SJSA1 (cell line): ENCODE data around the gene ANKS1B. TPM values are rescaled to one million over a fixed set of nuclear protein-coding genes. Genes with fewer than 3 reads are reported as not detected.
"Not testable (repeated sequence)": the region's sequence is repeated elsewhere in the genome, so short reads cannot be mapped to it uniquely, and the experiment has no call there.

Experiments used
- DNase-seq, 2 experiments: peaks; one replicate each; pipeline ENCODE4 v3.0.0-alpha.2; 2015 to 2020; ENCODE audit warnings: low spot score in 2 of 2, low read depth in 1 of 2
- H3K27ac ChIP-seq: fragments of 250-450 bp; sonication (Bioruptor Pico); 2 replicates; pipeline ENCODE4 v1.5.1; 2020; ENCODE audit warnings: mild to moderate bottlenecking, moderate library complexity
- H3K27me3 ChIP-seq: fragments of 250-450 bp; sonication (Bioruptor Pico); replicated peaks from 2 replicates; pipeline ENCODE4 v1.5.1; 2020; ENCODE audit warnings: mild to moderate bottlenecking, moderate library complexity
- H3K36me3 ChIP-seq: fragments of 250-450 bp; sonication (Bioruptor Pico); 2 replicates; pipeline ENCODE4 v1.5.1; 2020; ENCODE audit warnings: mild to moderate bottlenecking
- H3K4me1 ChIP-seq: fragments of 250-450 bp; sonication (Bioruptor Pico); replicated peaks from 2 replicates; pipeline ENCODE4 v1.6.1; 2021; ENCODE audit warnings: mild to moderate bottlenecking
- H3K4me3 ChIP-seq: fragments of 250-450 bp; sonication (Bioruptor Pico); 2 replicates; pipeline ENCODE4 v1.5.1; 2020; ENCODE audit warnings: mild to moderate bottlenecking
- H3K9me3 ChIP-seq: fragments of 250-450 bp; sonication (Bioruptor Pico); replicated peaks from 2 replicates; pipeline ENCODE4 v1.5.1; 2020; ENCODE audit warnings: mild to moderate bottlenecking
- total RNA-seq: library from RNA; depleted of rRNA; stranded (reverse); fragments of >200 nt; shearing (Covaris generic); gene quantifications from 2 replicates; pipeline ENCODE4 v1.2.3, GENCODE V29; 2014

The ANKS1B gene
- total RNA-seq, 1 experiment from 2014 or later, result not detected

- Histone ChIP-seq H3K4me1 (no peaks in the 10 kb centered on the region), H3K4me3 (no peak overlapping the region), H3K36me3 (no peaks in the 10 kb centered on the region), H3K9me3 (no peaks in the 10 kb centered on the region), H3K27me3 (no peaks in the 10 kb centered on the region), H3K27ac (no peak overlapping the region)
- DNase-seq, result no peak
Observed at GRCh38 chr12:99260456-99260996, 724.2 kb downstream of the ANKS1B start.

- H3K36me3 ChIP-seq, result no peaks in the 10 kb centered on the region
- DNase-seq, result no peak
- no peaks in the 10 kb centered on the region for H3K27me3 ChIP-seq
- no peak overlapping the region for H3K4me3 ChIP-seq
- H3K9me3 ChIP-seq, result no peaks in the 10 kb centered on the region
- H3K27ac ChIP-seq, result no peak overlapping the region
- H3K4me1 ChIP-seq, result no peaks in the 10 kb centered on the region
Observed at GRCh38 chr12:99259040-99259934, 725.4 kb downstream of the ANKS1B start.

- H3K27ac ChIP-seq, result no peak overlapping the region
- H3K9me3 ChIP-seq, result no peaks in the 10 kb centered on the region
- H3K4me1 ChIP-seq, result no peaks in the 10 kb centered on the region
Observed at GRCh38 chr12:99257672-99258071, 727.1 kb downstream of the ANKS1B start.

GRCh38 chr12:99253068-99253467, 731.7 kb downstream of the ANKS1B start:
- no peaks in the 10 kb centered on the region for H3K9me3 ChIP-seq

More at GRCh38 chr12:99257672-99258071, 727.1 kb downstream of the ANKS1B start:
- H3K36me3 ChIP-seq, result no peaks in the 10 kb centered on the region
- DNase-seq, result no peak
- H3K27me3 ChIP-seq, result no peaks in the 10 kb centered on the region
- H3K4me3 ChIP-seq, result no peak overlapping the region

GRCh38 chr12:99250091-99250490, 734.6 kb downstream of the ANKS1B start:
- Histone ChIP-seq H3K9me3 (no peaks in the 10 kb centered on the region), H3K27me3 (no peaks in the 10 kb centered on the region), H3K36me3 (no peaks in the 10 kb centered on the region), H3K27ac (no peak overlapping the region), H3K4me3 (no peak overlapping the region), H3K4me1 (no peaks in the 10 kb centered on the region)
- DNase-seq, result no peak

More at GRCh38 chr12:99253068-99253467, 731.7 kb downstream of the ANKS1B start:
- Histone ChIP-seq H3K4me1 (no peaks in the 10 kb centered on the region), H3K27ac (no peak overlapping the region), H3K27me3 (no peaks in the 10 kb centered on the region), H3K4me3 (no peak overlapping the region), H3K36me3 (no peaks in the 10 kb centered on the region)
- no peak for DNase-seq

GRCh38 chr12:99249543-99249942, 735.2 kb downstream of the ANKS1B start:
- no peak overlapping the region for H3K4me3 ChIP-seq
- H3K4me1 ChIP-seq, result no peaks in the 10 kb centered on the region
- no peaks in the 10 kb centered on the region for H3K36me3 ChIP-seq
- H3K27ac ChIP-seq, result no peak overlapping the region
- no peak for DNase-seq
- H3K27me3 ChIP-seq, result no peaks in the 10 kb centered on the region
- no peaks in the 10 kb centered on the region for H3K9me3 ChIP-seq

- not testable (repeated sequence) for H3K9me3 ChIP-seq
Observed at GRCh38 chr12:99237907-99238538, 746.7 kb downstream of the ANKS1B start.

GRCh38 chr12:99235381-99235780, 749.4 kb downstream of the ANKS1B start:
- Histone ChIP-seq H3K27ac (no peak overlapping the region), H3K9me3 (no peaks in the 10 kb centered on the region), H3K4me1 (no peaks in the 10 kb centered on the region), H3K4me3 (no peak overlapping the region), H3K27me3 (no peaks in the 10 kb centered on the region), H3K36me3 (no peaks in the 10 kb centered on the region)
- DNase-seq, result no peak

More at GRCh38 chr12:99237907-99238538, 746.7 kb downstream of the ANKS1B start:
- not testable (repeated sequence) for H3K4me1 ChIP-seq, H3K4me3 ChIP-seq, DNase-seq, H3K36me3 ChIP-seq, H3K27ac ChIP-seq, H3K27me3 ChIP-seq

GRCh38 chr12:99234702-99235101, 750.0 kb downstream of the ANKS1B start:
- H3K27me3 ChIP-seq, result no peaks in the 10 kb centered on the region
- DNase-seq, result no peak
- no peak overlapping the region for H3K27ac ChIP-seq
- H3K36me3 ChIP-seq, result no peaks in the 10 kb centered on the region
- no peaks in the 10 kb centered on the region for H3K9me3 ChIP-seq
- H3K4me1 ChIP-seq, result no peaks in the 10 kb centered on the region
- no peak overlapping the region for H3K4me3 ChIP-seq

- Histone ChIP-seq H3K36me3 (no peaks in the 10 kb centered on the region), H3K4me3 (no peak overlapping the region), H3K27ac (no peak overlapping the region), H3K27me3 (no peaks in the 10 kb centered on the region), H3K4me1 (no peaks in the 10 kb centered on the region), H3K9me3 (no peaks in the 10 kb centered on the region)
- no peak for DNase-seq
Observed at GRCh38 chr12:99232324-99232723, 752.4 kb downstream of the ANKS1B start.

- no peaks in the 10 kb centered on the region for H3K27me3 ChIP-seq
Observed at GRCh38 chr12:99231031-99231430, 753.7 kb downstream of the ANKS1B start.

GRCh38 chr12:99224237-99224636, 760.5 kb downstream of the ANKS1B start:
- Histone ChIP-seq H3K4me3 (no peak overlapping the region), H3K27ac (no peak overlapping the region), H3K27me3 (no peaks in the 10 kb centered on the region), H3K4me1 (no peaks in the 10 kb centered on the region), H3K9me3 (no peaks in the 10 kb centered on the region), H3K36me3 (no peaks in the 10 kb centered on the region)
- DNase-seq, result no peak

More at GRCh38 chr12:99231031-99231430, 753.7 kb downstream of the ANKS1B start:
- Histone ChIP-seq H3K27ac (no peak overlapping the region), H3K9me3 (no peaks in the 10 kb centered on the region), H3K4me1 (no peaks in the 10 kb centered on the region), H3K36me3 (no peaks in the 10 kb centered on the region), H3K4me3 (no peak overlapping the region)
- DNase-seq, result no peak

- H3K9me3 ChIP-seq, result no peaks in the 10 kb centered on the region
- H3K36me3 ChIP-seq, result no peaks in the 10 kb centered on the region
- no peak overlapping the region for H3K27ac ChIP-seq
- no peaks in the 10 kb centered on the region for H3K27me3 ChIP-seq
- H3K4me3 ChIP-seq, result no peak overlapping the region
- no peaks in the 10 kb centered on the region for H3K4me1 ChIP-seq
- DNase-seq, result no peak
Observed at GRCh38 chr12:99223579-99223978, 761.2 kb downstream of the ANKS1B start.

GRCh38 chr12:99213047-99213446, 771.7 kb downstream of the ANKS1B start:
- H3K9me3 ChIP-seq, result no peaks in the 10 kb centered on the region
- no peak overlapping the region for H3K4me3 ChIP-seq
- no peaks in the 10 kb centered on the region for H3K36me3 ChIP-seq
- no peaks in the 10 kb centered on the region for H3K4me1 ChIP-seq
- H3K27me3 ChIP-seq, result no peaks in the 10 kb centered on the region
- no peak overlapping the region for H3K27ac ChIP-seq
- no peak for DNase-seq
